NCI-H1105 treated with DMSO at 0.1 percent for 48 hours (cell line): ENCODE data around the gene EXOC3L4.
A peak's percentile ranks its signal among the peaks of the same experiment; 100 is the strongest.

Source experiments
- DNase-seq: peaks from one replicate; lab custom pipeline; 2025; lab: John Stamatoyannopoulos, UW

Gene EXOC3L4

GRCh38 chr14:103091041-103091882, 3.3 kb upstream of the EXOC3L4 start:
- DNase-seq: no peak

- no peak for DNase-seq
Measured at GRCh38 chr14:103091883-103092222, 2.7 kb upstream of the EXOC3L4 start.

GRCh38 chr14:103093856-103094405, 594 bp upstream of the EXOC3L4 start:
- DNase-seq: no peak

- DNase-seq: no peak
Measured at GRCh38 chr14:103095210-103095778, 769 bp downstream of the EXOC3L4 start.

GRCh38 chr14:103096387-103096786, 1.9 kb downstream of the EXOC3L4 start:
- no peak for DNase-seq

- DNase-seq: no peak
Measured at GRCh38 chr14:103097244-103097993, 2.9 kb downstream of the EXOC3L4 start.

- no peak for DNase-seq
Measured at GRCh38 chr14:103097994-103098957, 3.8 kb downstream of the EXOC3L4 start.

- DNase-seq: no peak
Measured at GRCh38 chr14:103099081-103099732, 4.7 kb downstream of the EXOC3L4 start.

- no peak for DNase-seq
Measured at GRCh38 chr14:103099733-103100280, 5.3 kb downstream of the EXOC3L4 start.

GRCh38 chr14:103100281-103101121, 6.0 kb downstream of the EXOC3L4 start:
- DNase-seq: no peak

- no peak for DNase-seq
Measured at GRCh38 chr14:103101257-103101962, 6.9 kb downstream of the EXOC3L4 start.

- DNase-seq: no peak
Measured at GRCh38 chr14:103101963-103102688, 7.6 kb downstream of the EXOC3L4 start.

- DNase-seq: no peak
Measured at GRCh38 chr14:103102689-103103260, 8.2 kb downstream of the EXOC3L4 start.

GRCh38 chr14:103103461-103104388, 9.2 kb downstream of the EXOC3L4 start:
- peak; percentile 70 for DNase-seq

GRCh38 chr14:103104389-103104653, 9.8 kb downstream of the EXOC3L4 start:
- no peak for DNase-seq

- peak; percentile 75 for DNase-seq
Measured at GRCh38 chr14:103104654-103105452, 10.3 kb downstream of the EXOC3L4 start.
